ENCODE measurements around the gene USP2. TPM values are rescaled to one million over a fixed set of nuclear protein-coding genes. Genes with fewer than 3 reads are reported as not detected.

USP2 gene
- total and polyA plus RNA-seq, 2 of the 8 experiments (the other 6 are each of a cell fraction or from before 2014, with no cell fraction given) = 2.2 to 6.9 TPM

DNA sequence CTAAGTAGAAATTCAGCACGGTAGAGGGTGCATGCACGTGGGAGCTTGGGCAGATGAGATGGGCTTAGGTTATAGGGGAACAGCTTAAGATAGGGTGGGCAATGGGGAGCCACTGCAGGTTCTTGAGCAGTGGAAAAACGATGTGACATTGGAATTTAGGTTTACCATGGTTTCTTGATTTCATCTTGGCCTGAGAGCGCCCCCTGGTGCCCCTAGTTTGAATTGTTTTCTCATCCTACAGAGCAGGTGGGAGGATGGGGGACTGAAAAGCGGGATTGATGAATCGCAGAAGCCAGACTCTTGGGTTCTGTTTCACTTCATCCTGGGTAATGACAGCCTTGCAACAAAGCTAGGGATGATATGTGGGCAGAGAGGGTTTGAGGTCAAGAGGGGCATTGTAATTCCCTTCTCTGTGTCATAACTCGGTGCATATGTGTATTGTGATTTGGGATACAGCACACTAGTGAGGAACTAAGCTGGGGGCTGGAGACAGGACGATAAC lies 57.9 kb downstream of the USP2 start (continued):
- TF ChIP-seq, protein P1, sequence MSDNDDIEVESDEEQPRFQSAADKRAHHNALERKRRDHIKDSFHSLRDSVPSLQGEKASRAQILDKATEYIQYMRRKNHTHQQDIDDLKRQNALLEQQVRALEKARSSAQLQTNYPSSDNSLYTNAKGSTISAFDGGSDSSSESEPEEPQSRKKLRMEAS (IDR thresholded peaks at IDR 0.05) = peak; percentile 55
- no peak for TF ChIP-seq GABPA (IDR thresholded peaks at IDR 0.05; ENCODE audit: borderline replicate concordance, insufficient read depth, low read length)
- TF ChIP-seq MAFK (IDR thresholded peaks at IDR 0.05; ENCODE audit: low read depth, low read length) = 0 out of 2 replicates have a peak, but pooled peaks have one; percentile 25
- TF ChIP-seq, protein P2, sequence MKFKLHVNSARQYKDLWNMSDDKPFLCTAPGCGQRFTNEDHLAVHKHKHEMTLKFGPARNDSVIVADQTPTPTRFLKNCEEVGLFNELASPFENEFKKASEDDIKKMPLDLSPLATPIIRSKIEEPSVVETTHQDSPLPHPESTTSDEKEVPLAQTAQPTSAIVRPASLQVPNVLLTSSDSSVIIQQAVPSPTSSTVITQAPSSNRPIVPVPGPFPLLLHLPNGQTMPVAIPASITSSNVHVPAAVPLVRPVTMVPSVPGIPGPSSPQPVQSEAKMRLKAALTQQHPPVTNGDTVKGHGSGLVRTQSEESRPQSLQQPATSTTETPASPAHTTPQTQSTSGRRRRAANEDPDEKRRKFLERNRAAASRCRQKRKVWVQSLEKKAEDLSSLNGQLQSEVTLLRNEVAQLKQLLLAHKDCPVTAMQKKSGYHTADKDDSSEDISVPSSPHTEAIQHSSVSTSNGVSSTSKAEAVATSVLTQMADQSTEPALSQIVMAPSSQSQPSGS (IDR thresholded peaks at IDR 0.05; ENCODE audit: low read length) = peak; percentile 71; the same call in 1 of the 2 replicates
- TF ChIP-seq POLR2AphosphoS5 (IDR thresholded peaks at IDR 0.05; ENCODE audit: low read depth, low read length) = no peak
- no peak for TF ChIP-seq RBBP5 (IDR thresholded peaks at IDR 0.05; ENCODE audit: borderline replicate concordance, low read depth, low read length)
- TF ChIP-seq KDM1A (IDR thresholded peaks at IDR 0.05; ENCODE audit: borderline replicate concordance, low read length) = peak; percentile 100
- no peak for TF ChIP-seq ASH2L (IDR thresholded peaks at IDR 0.05; ENCODE audit: low read length)
- peak; percentile 79; the same call in 1 of the 2 replicates for TF ChIP-seq TEAD4 (IDR thresholded peaks at IDR 0.05; ENCODE audit: low read depth, low read length)
- no peak for TF ChIP-seq POU5F1 (IDR thresholded peaks at IDR 0.05; ENCODE audit: low read depth, low read length)
- peak; percentile 78 to 82 for TF ChIP-seq RAD21 (IDR thresholded peaks at IDR 0.05 in 1 of 2, conservative IDR thresholded peaks at IDR 0.05 in 1 of 2; ENCODE audit: low read depth in 2 of 2, low read length in 2 of 2)
